Daoy (cell line): ENCODE data around the gene SLC5A3. TPM values are rescaled to one million over a fixed set of nuclear protein-coding genes. Genes with fewer than 3 reads are reported as not detected.

Source experiments
- DNase-seq: peaks from one replicate; pipeline ENCODE4 v3.0.0-alpha.2; 2015; ENCODE audit warnings: low read depth
- total RNA-seq: library from RNA; depleted of rRNA; stranded (reverse); fragments of >200 nt; shearing (Covaris generic); gene quantifications from 2 replicates; pipeline ENCODE4 v1.2.3, GENCODE V29; 2014; rRNA removed

Gene SLC5A3
- total RNA-seq, 1 experiment from 2014 or later, result 11.3 TPM

DNA sequence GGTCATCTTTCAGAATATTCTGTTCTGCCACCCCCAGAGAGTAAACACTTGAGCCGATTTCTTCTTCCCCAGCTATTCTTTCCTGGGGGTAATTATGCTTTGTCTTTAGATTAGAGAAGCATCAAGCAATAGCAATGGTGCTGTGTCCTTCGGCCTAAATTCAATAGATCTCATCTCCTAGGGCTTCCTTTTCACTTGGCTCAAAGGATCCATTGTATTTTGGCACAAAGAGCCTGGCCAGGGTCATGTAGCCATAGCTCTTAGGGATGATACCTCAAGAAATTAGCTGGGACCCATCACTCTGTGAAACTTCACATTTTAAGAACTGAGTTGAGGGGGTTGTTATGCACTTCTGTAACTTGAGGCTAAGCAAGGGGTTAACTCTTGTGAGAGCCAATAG lies 27.0 kb downstream of the SLC5A3 start:
- no peak for DNase-seq

DNA sequence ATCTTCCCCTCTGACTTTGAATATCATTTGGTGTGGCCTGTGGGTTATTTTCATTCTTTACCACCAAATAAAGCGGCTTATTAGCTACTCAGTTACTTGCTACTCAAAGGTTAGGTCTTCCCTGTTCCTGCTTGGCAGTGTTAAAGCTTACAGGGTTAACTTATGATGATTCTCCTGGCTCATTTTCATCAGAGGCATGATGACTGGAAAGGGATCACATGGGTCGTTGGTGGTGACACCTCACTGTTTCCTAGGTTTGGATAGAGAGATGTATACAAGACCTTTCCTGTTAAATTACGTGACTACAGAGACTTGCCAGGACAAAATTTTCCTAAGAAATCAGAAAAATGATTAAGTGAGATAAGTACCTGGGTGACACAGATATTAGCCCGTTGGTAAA lies 27.4 kb downstream of the SLC5A3 start:
- DNase-seq, result no peak

DNA sequence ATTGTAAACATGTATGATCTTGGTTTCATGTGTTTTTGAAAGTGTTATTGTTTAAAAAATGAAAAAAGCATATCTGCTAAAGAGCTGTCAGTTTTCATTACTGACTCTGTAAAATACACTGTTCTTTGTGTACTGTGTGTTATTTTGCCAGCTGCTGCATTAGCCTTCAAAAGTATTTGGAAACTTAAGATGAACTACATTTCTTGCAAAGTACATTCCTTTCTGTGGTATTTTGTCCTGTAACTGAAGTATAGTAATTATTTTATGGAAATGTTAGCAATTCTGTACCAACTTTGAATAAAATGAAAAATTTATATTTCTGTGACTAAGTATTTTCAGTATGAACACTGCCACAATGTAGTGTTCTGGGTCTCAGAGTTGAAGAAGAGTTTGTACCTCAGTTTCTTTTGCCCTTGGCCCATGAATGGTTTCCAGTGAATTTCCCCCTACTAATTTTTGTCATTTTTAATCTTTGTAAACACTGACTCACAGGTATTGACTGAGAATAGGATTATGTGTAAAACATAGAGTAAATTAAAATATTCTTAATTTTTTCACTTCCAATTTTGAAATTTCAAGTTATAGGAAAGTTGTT lies 32.7 kb downstream of the SLC5A3 start:
- no peak for DNase-seq

DNA sequence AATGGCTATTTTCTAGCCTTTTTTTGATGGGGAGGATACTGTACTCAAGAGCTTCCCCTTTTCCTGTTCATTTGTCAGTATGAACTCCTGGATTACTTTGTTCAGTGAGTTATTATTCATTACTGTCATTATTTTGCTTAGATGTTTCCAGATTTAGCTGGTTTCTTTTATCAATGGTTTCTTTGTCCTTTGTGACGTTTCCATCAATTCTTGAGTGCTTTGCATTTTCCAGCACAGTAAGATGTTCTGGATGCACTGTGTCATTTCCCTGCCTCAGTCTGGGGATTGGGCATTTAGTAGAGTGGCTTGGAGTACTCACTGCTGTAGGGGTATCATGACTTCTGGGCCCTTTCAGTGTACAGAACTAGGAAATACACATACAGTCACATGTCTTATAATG lies 34.2 kb downstream of the SLC5A3 start:
- DNase-seq, result no peak

DNA sequence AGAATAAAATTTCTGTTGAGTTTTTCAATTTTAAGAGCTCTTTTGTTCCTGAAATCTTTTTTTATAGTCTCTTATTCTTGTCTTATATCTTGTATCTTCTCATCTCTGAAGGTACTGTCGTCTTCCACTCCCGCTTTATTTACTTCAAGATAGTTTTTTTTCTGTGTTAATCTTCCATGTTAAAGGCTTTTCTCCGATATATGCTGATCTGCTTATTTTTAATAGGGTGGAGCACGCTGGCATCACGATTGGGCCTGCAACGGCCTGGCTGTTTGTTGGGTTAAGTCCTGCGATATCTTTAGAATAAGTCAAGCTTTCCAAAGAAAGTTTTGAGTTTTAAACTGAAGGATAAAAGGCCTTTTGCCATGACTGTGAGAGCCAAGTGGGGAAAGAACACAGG lies 35.7 kb downstream of the SLC5A3 start:
- DNase-seq, result no peak

DNA sequence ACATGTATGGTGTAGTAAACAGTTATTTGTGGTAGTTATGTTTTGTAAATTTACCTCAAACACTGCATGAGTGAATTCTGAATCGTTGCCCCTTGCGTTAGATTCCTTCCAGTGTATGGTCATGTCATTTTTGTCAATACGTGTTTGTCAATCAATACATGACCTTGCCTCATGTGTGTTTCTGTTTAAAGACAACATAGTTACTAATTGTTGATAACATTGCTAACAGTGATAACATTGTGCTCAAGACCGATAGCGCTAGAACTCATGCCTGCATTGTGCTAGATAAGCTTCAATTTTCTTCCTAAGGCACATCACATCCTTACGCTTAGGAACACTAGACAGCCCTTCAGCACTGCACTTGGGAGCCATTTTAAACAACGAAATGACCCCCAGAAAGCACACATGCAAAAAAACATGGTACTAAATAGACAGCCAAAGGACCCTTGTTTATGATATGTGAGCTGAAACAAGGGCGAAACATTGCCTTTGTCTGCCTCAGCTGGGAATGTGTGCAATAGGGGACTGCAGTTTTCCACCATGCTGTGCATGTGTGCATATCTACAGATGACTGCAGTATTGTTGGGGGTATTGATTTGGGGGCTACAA lies 37.3 kb downstream of the SLC5A3 start:
- no peak for DNase-seq

DNA sequence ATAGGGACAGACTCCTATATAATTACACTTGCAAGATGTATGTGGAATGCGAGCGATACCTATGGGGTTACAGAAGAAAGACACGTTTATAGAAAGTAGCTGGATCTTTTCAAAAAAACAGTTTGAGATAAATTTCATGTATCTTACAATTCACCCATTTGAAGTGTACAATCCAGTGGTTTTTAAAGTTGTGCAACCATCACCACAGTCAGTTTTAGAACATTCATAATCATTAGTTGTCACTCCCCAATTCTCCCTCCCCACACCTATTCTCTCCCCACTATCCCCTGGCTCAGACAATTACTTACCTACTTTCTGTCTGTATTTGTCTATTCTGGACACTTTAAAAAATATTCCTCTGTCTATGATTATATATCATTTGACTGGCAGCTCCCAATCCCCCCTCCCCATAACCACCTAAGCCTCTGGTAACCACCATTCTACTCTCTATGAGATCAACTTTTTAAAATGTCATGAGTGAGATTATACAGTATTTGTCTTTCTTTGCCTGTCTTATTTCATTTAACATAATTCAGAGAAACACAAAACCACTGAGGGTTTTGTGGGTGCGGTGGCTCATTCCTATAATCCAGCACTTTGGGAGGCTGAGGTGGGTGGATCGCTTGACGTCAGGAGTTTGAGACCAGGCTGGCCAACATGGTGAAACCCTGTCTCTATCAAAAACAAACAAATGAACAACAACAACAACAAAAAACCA lies 39.1 kb downstream of the SLC5A3 start:
- DNase-seq, result no peak

DNA sequence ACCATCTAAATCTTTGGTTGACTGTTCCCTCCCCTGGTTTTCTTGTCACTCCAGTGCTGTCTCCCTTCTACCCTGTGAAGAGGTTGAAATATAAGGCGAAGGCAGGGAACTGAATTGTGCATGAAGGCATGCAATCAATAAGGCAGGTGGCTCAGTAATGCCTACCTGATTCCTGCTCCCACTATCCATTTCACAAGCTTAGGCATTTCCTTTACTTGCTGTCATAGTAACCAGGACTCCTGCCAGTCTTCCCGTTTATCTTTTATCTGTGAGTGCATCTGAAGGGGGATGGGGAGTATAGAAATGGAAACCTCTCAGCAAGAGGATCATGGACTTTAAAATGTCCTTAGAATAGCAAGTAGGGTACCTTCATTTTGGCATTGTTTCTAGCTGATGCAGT lies 40.5 kb downstream of the SLC5A3 start:
- DNase-seq, result no peak

DNA sequence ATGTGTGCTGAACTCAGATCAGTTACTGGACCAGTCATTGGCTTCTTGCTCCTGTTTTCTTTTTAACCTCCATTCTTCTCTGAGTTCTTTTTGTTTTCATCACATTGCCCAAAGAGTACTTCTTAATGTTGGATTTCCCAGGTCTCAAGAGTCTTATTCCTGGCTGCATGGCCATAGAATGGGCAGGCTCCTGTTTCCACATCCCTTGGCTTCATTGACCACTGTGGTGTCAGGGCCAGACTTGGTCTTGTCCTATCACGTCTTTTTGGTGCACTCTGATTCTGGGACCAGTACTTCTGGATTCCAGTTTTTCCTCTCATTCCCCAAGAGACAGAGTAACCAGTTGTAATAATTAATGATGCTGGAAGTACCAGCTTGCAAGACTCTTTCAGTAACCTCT lies 41.8 kb downstream of the SLC5A3 start:
- DNase-seq, result no peak

DNA sequence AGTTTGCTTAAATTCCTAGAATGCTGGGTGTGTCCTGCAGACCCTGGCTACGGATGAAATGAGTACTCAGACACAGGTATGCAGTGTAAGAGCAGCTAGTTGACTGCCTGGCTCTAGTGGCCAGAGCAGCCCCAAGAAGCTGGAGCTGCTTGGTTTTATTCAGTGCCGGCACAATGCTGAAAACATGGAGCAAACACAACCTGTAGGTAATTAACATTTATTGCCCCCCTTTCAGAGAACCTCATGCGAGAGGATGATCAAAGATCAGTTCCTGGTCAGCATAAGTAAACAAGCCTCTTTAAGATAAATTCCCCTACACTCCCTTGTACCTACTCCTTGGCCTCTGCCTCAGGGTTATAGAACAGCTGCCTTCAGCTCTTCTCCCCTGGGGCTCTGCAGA lies 43.2 kb downstream of the SLC5A3 start:
- DNase-seq, result no peak

DNA sequence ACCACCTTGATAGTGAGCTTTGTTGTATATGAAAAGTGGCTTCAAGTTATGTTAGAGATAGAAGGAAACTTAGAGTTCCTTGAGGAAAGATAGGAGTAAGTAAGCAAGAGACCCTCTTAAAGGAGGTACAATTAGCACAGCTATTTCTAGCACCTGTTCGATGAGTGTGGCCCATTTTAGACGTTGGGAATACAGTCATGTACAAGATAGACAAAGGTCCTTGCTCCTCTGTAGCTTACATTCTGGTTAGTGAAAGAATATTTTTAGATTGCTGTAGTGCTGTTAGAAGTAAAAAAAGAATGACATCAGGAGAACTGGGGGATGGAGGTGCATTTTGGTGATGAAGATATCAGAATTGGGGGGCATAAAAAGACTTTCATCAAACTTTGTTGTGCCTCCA lies 47.5 kb downstream of the SLC5A3 start:
- no peak for DNase-seq

DNA sequence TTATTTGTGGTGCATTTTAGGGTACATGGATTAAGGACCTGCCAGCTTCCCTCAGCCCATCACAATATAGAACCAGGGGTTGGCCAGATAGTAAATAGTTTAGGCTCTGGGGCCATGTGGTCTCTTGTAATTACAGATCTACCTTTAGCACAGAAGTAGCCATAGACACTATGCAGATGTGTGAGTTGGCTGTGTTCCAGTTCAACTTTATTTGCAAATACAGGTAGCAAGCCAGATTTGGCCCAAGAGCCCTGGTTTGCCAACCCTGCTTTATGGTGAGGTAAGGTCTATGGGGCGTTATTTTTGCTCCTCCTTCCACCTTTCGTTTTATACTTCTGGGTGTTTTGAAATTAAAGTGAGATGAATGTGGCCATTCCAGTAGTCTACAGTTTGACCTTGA lies 48.7 kb downstream of the SLC5A3 start:
- DNase-seq, result no peak

Other genes with a start within 250 kb of the SLC5A3 start
- 360 and 436 TPM in 2 replicates for gene ATP5PO, start 157.8 kb upstream of the SLC5A3 start, total RNA-seq
- gene MRPS6, start within 50 bp of the SLC5A3 start, total RNA-seq, result 18.3 TPM in 2 replicates